Measurements from ENCODE around the gene SYK. TPM values are rescaled to one million over a fixed set of nuclear protein-coding genes. Genes with fewer than 3 reads are reported as not detected.

SYK gene
- total and polyA plus RNA-seq, 2 experiments from 2014 or later: 4.9 to 5.1 TPM

DNA sequence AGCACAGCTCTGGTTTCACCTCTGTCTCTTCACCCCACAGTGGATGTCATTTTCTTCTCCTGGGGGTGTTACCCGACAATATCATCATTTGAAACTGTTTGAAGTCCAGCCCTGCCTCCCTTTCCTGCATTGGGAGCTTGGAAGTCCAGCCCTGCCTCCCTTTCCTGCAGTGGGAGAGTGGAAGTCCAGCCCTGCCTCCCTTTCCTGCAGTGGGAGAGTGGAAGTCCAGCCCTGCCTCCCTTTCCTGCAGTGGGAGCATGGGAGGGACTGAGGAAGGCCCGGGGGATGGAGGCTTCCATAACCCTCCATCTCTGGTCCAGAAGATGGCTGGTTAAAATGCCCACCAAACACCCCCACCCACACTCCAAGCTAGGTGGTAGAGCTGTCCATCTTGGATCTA, 59.8 kb downstream of the SYK start:
- Histone ChIP-seq H3K4me2 (no peak overlapping the region), H2AFZ (no peak overlapping the region), H3K27me3 (no peaks in the 10 kb centered on the region), H3K4me3 (no peak overlapping the region), H3K79me2 (no peaks in the 10 kb centered on the region), H3K27ac (no peak overlapping the region), H3K9me3 (ENCODE audit: low read depth) (no peaks in the 10 kb centered on the region), H3K9me2 (replicated peaks; ENCODE audit: insufficient read depth) (no peaks in the 10 kb centered on the region), H4K20me1 (ENCODE audit: insufficient read depth, poor library complexity, severe bottlenecking) (no peaks in the 10 kb centered on the region), H3K4me1 (ENCODE audit: insufficient read depth) (no peaks in the 10 kb centered on the region), H3K36me3 (replicated peaks; ENCODE audit: insufficient read depth, low read depth) (no peaks in the 10 kb centered on the region)
- TF ChIP-seq, protein P1, sequence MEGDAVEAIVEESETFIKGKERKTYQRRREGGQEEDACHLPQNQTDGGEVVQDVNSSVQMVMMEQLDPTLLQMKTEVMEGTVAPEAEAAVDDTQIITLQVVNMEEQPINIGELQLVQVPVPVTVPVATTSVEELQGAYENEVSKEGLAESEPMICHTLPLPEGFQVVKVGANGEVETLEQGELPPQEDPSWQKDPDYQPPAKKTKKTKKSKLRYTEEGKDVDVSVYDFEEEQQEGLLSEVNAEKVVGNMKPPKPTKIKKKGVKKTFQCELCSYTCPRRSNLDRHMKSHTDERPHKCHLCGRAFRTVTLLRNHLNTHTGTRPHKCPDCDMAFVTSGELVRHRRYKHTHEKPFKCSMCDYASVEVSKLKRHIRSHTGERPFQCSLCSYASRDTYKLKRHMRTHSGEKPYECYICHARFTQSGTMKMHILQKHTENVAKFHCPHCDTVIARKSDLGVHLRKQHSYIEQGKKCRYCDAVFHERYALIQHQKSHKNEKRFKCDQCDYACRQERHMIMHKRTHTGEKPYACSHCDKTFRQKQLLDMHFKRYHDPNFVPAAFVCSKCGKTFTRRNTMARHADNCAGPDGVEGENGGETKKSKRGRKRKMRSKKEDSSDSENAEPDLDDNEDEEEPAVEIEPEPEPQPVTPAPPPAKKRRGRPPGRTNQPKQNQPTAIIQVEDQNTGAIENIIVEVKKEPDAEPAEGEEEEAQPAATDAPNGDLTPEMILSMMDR (IDR thresholded peaks at IDR 0.05; ENCODE audit: poor library complexity): no peak
- TF ChIP-seq EZH2phosphoT487 (IDR thresholded peaks at IDR 0.05; ENCODE audit: low read depth, severe bottlenecking, unreplicated experiment): no peak
- DNase-seq (ENCODE audit: low spot score): no peak
- 84% methylated on average over 2 of the region's 2 CpGs for WGBS (ENCODE audit: low lambda C conversion rate, missing lambda C conversion rate)

GRCh38 chr9:90861826-90862740, 60.5 kb downstream of the SYK start:
- Histone ChIP-seq H4K20me1 (ENCODE audit: insufficient read depth, poor library complexity, severe bottlenecking) (no peaks in the 10 kb centered on the region), H3K9me2 (replicated peaks; ENCODE audit: insufficient read depth) (no peaks in the 10 kb centered on the region), H3K9me3 (ENCODE audit: low read depth) (no peaks in the 10 kb centered on the region), H3K4me1 (ENCODE audit: insufficient read depth) (no peaks in the 10 kb centered on the region), H3K4me3 (no peak overlapping the region), H3K79me2 (no peaks in the 10 kb centered on the region), H3K36me3 (replicated peaks; ENCODE audit: insufficient read depth, low read depth) (no peaks in the 10 kb centered on the region), H3K27me3 (no peaks in the 10 kb centered on the region), H2AFZ (no peak overlapping the region), H3K4me2 (no peak overlapping the region), H3K27ac (no peak overlapping the region)
- TF ChIP-seq EZH2phosphoT487 (IDR thresholded peaks at IDR 0.05; ENCODE audit: low read depth, severe bottlenecking, unreplicated experiment) (no peak), EZH2 (IDR thresholded peaks at IDR 0.05; ENCODE audit: borderline replicate concordance) (no peak)
- TF ChIP-seq, protein P1 (IDR thresholded peaks at IDR 0.05; ENCODE audit: poor library complexity): no peak
- no peak for DNase-seq (ENCODE audit: low spot score)
- 96% methylated on average over 15 of the region's 16 CpGs for WGBS (ENCODE audit: low lambda C conversion rate, missing lambda C conversion rate)

DNA sequence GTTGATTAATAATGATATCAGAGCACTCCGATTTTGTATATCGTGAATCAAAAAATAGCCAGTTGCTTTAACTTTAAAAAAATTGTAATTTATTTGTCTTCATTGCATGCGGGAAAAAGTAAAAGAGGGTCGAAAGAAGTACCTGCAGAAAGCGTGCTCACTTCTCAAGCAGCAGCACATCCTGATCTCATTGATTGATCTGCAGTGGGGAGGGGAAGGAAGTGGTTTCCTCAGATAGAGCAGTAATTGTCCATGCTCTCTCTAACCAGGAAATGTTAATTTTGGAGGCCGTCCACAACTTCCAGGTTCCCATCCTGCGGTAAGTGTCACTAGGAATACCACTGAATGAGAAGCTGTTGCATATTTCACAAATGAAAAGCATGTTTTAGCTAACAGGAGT, 63.2 kb downstream of the SYK start:
- H3K4me2 ChIP-seq: no peak overlapping the region
- H3K4me3 ChIP-seq: no peak overlapping the region
- no peak for DNase-seq (ENCODE audit: low spot score)
- no peaks in the 10 kb centered on the region for H3K36me3 ChIP-seq (replicated peaks; ENCODE audit: insufficient read depth, low read depth)
- H3K9me3 ChIP-seq (ENCODE audit: low read depth): no peaks in the 10 kb centered on the region
- WGBS (ENCODE audit: low lambda C conversion rate, missing lambda C conversion rate): 90% methylated on average over 7 of the region's 7 CpGs
- H2AFZ ChIP-seq: no peak overlapping the region
- TF ChIP-seq EZH2 (IDR thresholded peaks at IDR 0.05; ENCODE audit: borderline replicate concordance): no peak
- no peak for TF ChIP-seq EZH2phosphoT487 (IDR thresholded peaks at IDR 0.05; ENCODE audit: low read depth, severe bottlenecking, unreplicated experiment)
- TF ChIP-seq, protein P1 (IDR thresholded peaks at IDR 0.05; ENCODE audit: poor library complexity): no peak
- H3K79me2 ChIP-seq: no peaks in the 10 kb centered on the region
- no peaks in the 10 kb centered on the region for H3K4me1 ChIP-seq (ENCODE audit: insufficient read depth)
- H3K9me2 ChIP-seq (replicated peaks; ENCODE audit: insufficient read depth): no peaks in the 10 kb centered on the region
- no peaks in the 10 kb centered on the region for H3K27me3 ChIP-seq
- H3K27ac ChIP-seq: no peak overlapping the region
- H4K20me1 ChIP-seq (ENCODE audit: insufficient read depth, poor library complexity, severe bottlenecking): no peaks in the 10 kb centered on the region
